Measurements from ENCODE around the gene LRMDA. TPM values are rescaled to one million over a fixed set of nuclear protein-coding genes. Genes with fewer than 3 reads are reported as not detected.

LRMDA gene
- total RNA-seq, 2 donors from 2014 or later, result 12.2 to 25.4 TPM

GRCh38 chr10:75755528-75755927 is 324.1 kb downstream of the LRMDA start:
- TF ChIP-seq POLR2A (IDR thresholded peaks at IDR 0.05), result no peak
- TF ChIP-seq, protein P1, sequence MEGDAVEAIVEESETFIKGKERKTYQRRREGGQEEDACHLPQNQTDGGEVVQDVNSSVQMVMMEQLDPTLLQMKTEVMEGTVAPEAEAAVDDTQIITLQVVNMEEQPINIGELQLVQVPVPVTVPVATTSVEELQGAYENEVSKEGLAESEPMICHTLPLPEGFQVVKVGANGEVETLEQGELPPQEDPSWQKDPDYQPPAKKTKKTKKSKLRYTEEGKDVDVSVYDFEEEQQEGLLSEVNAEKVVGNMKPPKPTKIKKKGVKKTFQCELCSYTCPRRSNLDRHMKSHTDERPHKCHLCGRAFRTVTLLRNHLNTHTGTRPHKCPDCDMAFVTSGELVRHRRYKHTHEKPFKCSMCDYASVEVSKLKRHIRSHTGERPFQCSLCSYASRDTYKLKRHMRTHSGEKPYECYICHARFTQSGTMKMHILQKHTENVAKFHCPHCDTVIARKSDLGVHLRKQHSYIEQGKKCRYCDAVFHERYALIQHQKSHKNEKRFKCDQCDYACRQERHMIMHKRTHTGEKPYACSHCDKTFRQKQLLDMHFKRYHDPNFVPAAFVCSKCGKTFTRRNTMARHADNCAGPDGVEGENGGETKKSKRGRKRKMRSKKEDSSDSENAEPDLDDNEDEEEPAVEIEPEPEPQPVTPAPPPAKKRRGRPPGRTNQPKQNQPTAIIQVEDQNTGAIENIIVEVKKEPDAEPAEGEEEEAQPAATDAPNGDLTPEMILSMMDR (IDR thresholded peaks at IDR 0.05), result no peak
- intact Hi-C loops (cut with DNase I), result no loop called here
- DNase-seq (no peak), ATAC-seq (no peak)
- Histone ChIP-seq H3K36me3 (replicated peaks in 1 of 2; ENCODE audit: insufficient read depth in 1 of 2, low read depth in 2 of 2) (no peaks in the 10 kb centered on the region), H3K27me3 (no peaks in the 10 kb centered on the region), H3K4me1 (no peaks in the 10 kb centered on the region), H3K9me3 (no peaks in the 10 kb centered on the region), H3K4me3 (no peak overlapping the region), H3K27ac (no peak overlapping the region)
- 86 to 89% methylated on average over 6 of the region's 6 CpGs for WGBS, 2 donors

DNA sequence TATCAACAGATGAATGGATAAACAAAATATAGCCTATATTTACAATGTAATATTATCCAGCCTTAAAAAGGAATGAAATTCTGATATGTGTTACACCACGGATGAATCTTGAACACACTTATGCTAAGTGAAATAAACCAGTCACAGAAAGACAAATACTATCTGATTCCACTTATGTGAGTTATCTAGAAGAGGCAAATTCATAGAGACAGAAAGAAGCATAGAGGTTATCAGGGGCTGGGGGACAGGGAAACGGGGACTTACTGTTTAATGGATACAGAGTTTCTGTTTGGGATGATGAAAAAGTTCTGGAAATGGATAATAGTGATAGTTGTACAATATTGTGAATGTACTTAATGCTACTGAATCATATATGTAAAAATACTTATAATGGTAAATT is 329.9 kb downstream of the LRMDA start:
- H3K27ac ChIP-seq, result no peak overlapping the region
- intact Hi-C loops (cut with DNase I), result no loop called here
- WGBS, 2 donors, result 74 to 85% methylated on average over 2 of the region's 2 CpGs
- no peak overlapping the region for H3K4me3 ChIP-seq
- H3K4me1 ChIP-seq, result peaks cover 18% of the 10 kb centered on the region
- ATAC-seq (no peak), DNase-seq (no peak)
- H3K27me3 ChIP-seq, result no peaks in the 10 kb centered on the region
- H3K9me3 ChIP-seq, result no peaks in the 10 kb centered on the region
- no peaks in the 10 kb centered on the region for H3K36me3 ChIP-seq (replicated peaks in 1 of 2; ENCODE audit: insufficient read depth in 1 of 2, low read depth in 2 of 2)
- TF ChIP-seq POLR2A (IDR thresholded peaks at IDR 0.05), result no peak
- TF ChIP-seq, protein P1 (IDR thresholded peaks at IDR 0.05), result no peak

DNA sequence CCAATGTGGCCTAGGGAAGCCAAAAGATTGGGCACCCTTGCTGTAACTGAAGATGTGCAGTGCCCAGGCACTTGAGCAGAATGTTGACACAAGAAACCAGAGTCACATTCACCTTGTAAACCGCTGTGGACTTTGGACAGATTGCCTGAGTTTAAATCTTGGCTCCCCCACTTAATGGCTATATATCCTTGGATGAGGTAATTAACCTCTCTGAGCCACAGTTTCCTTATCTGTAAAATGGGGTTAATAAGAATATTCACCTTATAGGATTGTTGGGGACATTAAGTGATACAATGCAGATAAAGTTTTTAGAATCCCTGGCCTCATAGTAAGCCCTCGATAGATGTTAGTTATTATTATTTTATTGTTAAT is 331.0 kb downstream of the LRMDA start:
- Histone ChIP-seq H3K27ac (no peak overlapping the region), H3K27me3 (no peaks in the 10 kb centered on the region), H3K4me1 (peaks cover 18% of the 10 kb centered on the region), H3K4me3 (no peak overlapping the region), H3K36me3 (replicated peaks in 1 of 2; ENCODE audit: insufficient read depth in 1 of 2, low read depth in 2 of 2) (no peaks in the 10 kb centered on the region), H3K9me3 (no peaks in the 10 kb centered on the region)
- ATAC-seq (no peak), DNase-seq (no peak)
- 60 to 62% methylated on average over 2 of the region's 2 CpGs for WGBS, 2 donors
- intact Hi-C loops (cut with DNase I), result no loop called here
- no peak for TF ChIP-seq POLR2A (IDR thresholded peaks at IDR 0.05)
- TF ChIP-seq, protein P1 (IDR thresholded peaks at IDR 0.05), result no peak

GRCh38 chr10:75763652-75764051 is 332.2 kb downstream of the LRMDA start:
- no peak overlapping the region for H3K4me3 ChIP-seq
- WGBS, 2 donors, result 89 to 93% methylated on average over 3 of the region's 3 CpGs
- H3K9me3 ChIP-seq, result no peaks in the 10 kb centered on the region
- DNase-seq, result no peak
- no peak for TF ChIP-seq POLR2A (IDR thresholded peaks at IDR 0.05)
- TF ChIP-seq, protein P1 (IDR thresholded peaks at IDR 0.05), result no peak
- intact Hi-C loops (cut with DNase I), result no loop called here
- no peaks in the 10 kb centered on the region for H3K36me3 ChIP-seq (replicated peaks in 1 of 2; ENCODE audit: insufficient read depth in 1 of 2, low read depth in 2 of 2)
- ATAC-seq, result no peak
- H3K4me1 ChIP-seq, result peaks cover 18% of the 10 kb centered on the region
- H3K27me3 ChIP-seq, result no peaks in the 10 kb centered on the region
- no peak overlapping the region for H3K27ac ChIP-seq

GRCh38 chr10:75764974-75765788 is 333.8 kb downstream of the LRMDA start:
- no peak for TF ChIP-seq POLR2A (IDR thresholded peaks at IDR 0.05)
- TF ChIP-seq, protein P1 (IDR thresholded peaks at IDR 0.05), result no peak
- H3K4me1 ChIP-seq, result peaks cover 18% of the 10 kb centered on the region
- DNase-seq (no peak), ATAC-seq (no peak)
- no peaks in the 10 kb centered on the region for H3K36me3 ChIP-seq (replicated peaks in 1 of 2; ENCODE audit: insufficient read depth in 1 of 2, low read depth in 2 of 2)
- WGBS, 2 donors, result 78 to 80% methylated on average over 4 of the region's 4 CpGs
- H3K4me3 ChIP-seq, result no peak overlapping the region
- intact Hi-C loops (cut with DNase I), result no loop called here
- H3K9me3 ChIP-seq, result no peaks in the 10 kb centered on the region
- no peaks in the 10 kb centered on the region for H3K27me3 ChIP-seq
- no peak overlapping the region for H3K27ac ChIP-seq

Data from body of pancreas (tissue), 4 donors.